B cell (primary cell): ENCODE results near the gene DNAJC21. TPM values are rescaled to one million over a fixed set of nuclear protein-coding genes. Genes with fewer than 3 reads are reported as not detected.

Source experiments
- ATAC-seq: fragments of 200-7000 bp; cut with Tn5 transposase; one replicate; pipeline ENCODE4 v1.10.0; 2021; ENCODE audit warnings: low read depth, mild to moderate bottlenecking, moderate number of reproducible peaks, moderate library complexity
- CTCF ChIA-PET: fragments of 350-600 bp; sonication (Branson Sonifier 250); formaldehyde crosslinking; loops from one replicate; lab custom pipeline; 2021; ENCODE audit warnings: antibody characterized with exemption, inconsistent platforms; lab: Charles Lee
- POLR2A ChIA-PET: fragments of 350-600 bp; sonication (Branson Sonifier 250); formaldehyde crosslinking; loops from one replicate; lab custom pipeline; 2021; ENCODE audit warnings: antibody characterized with exemption; lab: Charles Lee
- DNase-seq: peaks from one replicate; pipeline ENCODE4 v3.0.0; 2013
- H2AFZ ChIP-seq: 2 replicates; pipeline ENCODE4 v1.6.1; 2012; ENCODE audit warnings: mild to moderate bottlenecking, low read depth, low read length; ENCODE audit not compliant: insufficient read depth, poor library complexity, severe bottlenecking
- H3K27ac ChIP-seq, 2 donors: 1 replicate in 1 of 2; 2 replicates in 1 of 2; pipeline ENCODE4 v1.5.1; 2012 to 2013; ENCODE audit warnings: low read length in 2 of 2, mild to moderate bottlenecking in 2 of 2, moderate library complexity in 1 of 2
- H3K27me3 ChIP-seq, 4 experiments: fragments of 200-600 bp in 1 of 4; sonication (generic) in 1 of 4; replicated peaks in 1 of 4; 1 replicate in 2 of 4; 2 replicates in 2 of 4; pipeline versions ENCODE4 v1.6.1 to v1.7.0; 2013 to 2016; ENCODE audit warnings: low read length in 3 of 4, mild to moderate bottlenecking in 2 of 4, mixed read lengths in 1 of 4, moderate library complexity in 1 of 4; ENCODE audit not compliant: insufficient read depth in 4 of 4, control insufficient read depth in 3 of 4; ENCODE audit errors: control extremely low read depth in 1 of 4
- H3K36me3 ChIP-seq, 2 experiments: replicated peaks in 1 of 2; 1 replicate in 1 of 2; 2 replicates in 1 of 2; pipeline versions ENCODE4 v1.6.1 to v1.7.1; 2013; ENCODE audit warnings: low read length in 1 of 2; ENCODE audit not compliant: insufficient read depth in 2 of 2, control insufficient read depth in 1 of 2; ENCODE audit errors: control extremely low read depth in 1 of 2, extremely low read depth in 1 of 2
- H3K4me1 ChIP-seq, 2 donors: fragments of 200-600 bp in 1 of 2; sonication (generic) in 1 of 2; 1 replicate in 1 of 2; 2 replicates in 1 of 2; pipeline versions ENCODE4 v1.5.1 to v1.6.1; 2013 to 2017; ENCODE audit warnings: low read length in 2 of 2; ENCODE audit not compliant: control insufficient read depth in 2 of 2, insufficient read depth in 2 of 2
- H3K4me2 ChIP-seq: replicated peaks from 2 replicates; pipeline ENCODE3; 2012; ENCODE audit warnings: mild to moderate bottlenecking, low read depth, low read length; ENCODE audit not compliant: poor library complexity, severe bottlenecking
- H3K4me3 ChIP-seq, 5 experiments: fragments of 200-600 bp in 1 of 5; sonication (generic) in 1 of 5; 1 replicate in 3 of 5; 2 replicates in 2 of 5; pipeline versions ENCODE4 v1.5.1 to v1.7.0; 2011 to 2016; ENCODE audit warnings: low read length in 4 of 5, mild to moderate bottlenecking in 4 of 5, low read depth in 2 of 5, control low read depth in 1 of 5, moderate library complexity in 1 of 5; ENCODE audit not compliant: insufficient read depth in 1 of 5; ENCODE audit errors: control extremely low read depth in 1 of 5, extremely low read depth in 1 of 5
- H3K79me2 ChIP-seq: fragments of 200-600 bp; sonication (generic); one replicate; pipeline ENCODE4 v1.6.0; 2016; ENCODE audit warnings: low read length; ENCODE audit not compliant: control insufficient read depth, insufficient read depth
- H3K9ac ChIP-seq: fragments of 200-600 bp; sonication (generic); 2 replicates; pipeline ENCODE4 v1.6.1; 2017; ENCODE audit warnings: mild to moderate bottlenecking, low read length, moderate library complexity
- H3K9me3 ChIP-seq, 3 donors: one replicate each; pipeline versions ENCODE4 v1.6.1 to v1.7.1; 2013; ENCODE audit warnings: low read length in 2 of 3; ENCODE audit not compliant: control insufficient read depth in 2 of 3, insufficient read depth in 1 of 3; ENCODE audit errors: control extremely low read depth in 1 of 3
- H4K20me1 ChIP-seq: 2 replicates; pipeline ENCODE4 v1.6.0; 2012; ENCODE audit warnings: mild to moderate bottlenecking, low read length; ENCODE audit not compliant: insufficient read depth, control insufficient read depth, poor library complexity, severe bottlenecking
- H3K27ac Mint-ChIP-seq: one replicate; pipeline ENCODE4 v1.8.0; 2021; ENCODE audit warnings: mixed read lengths
- H3K27me3 Mint-ChIP-seq: one replicate; pipeline ENCODE4 v1.8.0; 2021; ENCODE audit warnings: mixed read lengths
- H3K4me1 Mint-ChIP-seq: one replicate; pipeline ENCODE4 v1.8.0; 2021; ENCODE audit warnings: mixed read lengths
- H3K4me3 Mint-ChIP-seq: one replicate; pipeline ENCODE4 v1.8.0; 2021; ENCODE audit warnings: mixed read lengths
- H3K9me3 Mint-ChIP-seq: one replicate; pipeline ENCODE4 v1.8.0; 2022; ENCODE audit warnings: mixed read lengths; ENCODE audit not compliant: insufficient read depth
- CTCF ChIP-seq: fragments of 200-600 bp; IDR thresholded peaks from one replicate; pipeline ENCODE4 v1.8.0; 2022; ENCODE audit warnings: antibody characterized with exemption, mild to moderate bottlenecking
- EZH2 ChIP-seq: IDR thresholded peaks from 2 replicates; pipeline ENCODE4 v1.6.1; 2012; ENCODE audit warnings: borderline replicate concordance, low read depth, mild to moderate bottlenecking, moderate library complexity, low read length; ENCODE audit not compliant: insufficient read depth, poor library complexity, severe bottlenecking
- WGBS: methylation state at CpG from one replicate; pipeline ENCODE4 v1.1.5; 2013; ENCODE audit warnings: missing lambda C conversion rate; ENCODE audit not compliant: insufficient coverage; 5-methylcytosine and 5-hydroxymethylcytosine counted together
- intact Hi-C: fragments of 100-400 bp; cut with micrococcal nuclease; formaldehyde crosslinking; loops from one replicate; pipeline ENCODE4 v1.10.0; 2022
- polyA plus RNA-seq: library from polyadenylated mRNA; depleted of rRNA; stranded (reverse); fragments of >200 nt; gene quantifications from 2 replicates; pipeline ENCODE4 v1.2.3, GENCODE V29; 2012
- total RNA-seq, 2 donors: library from RNA; stranded (reverse); fragments of 120-200 nt in 1 of 2; gene quantifications; 1 replicate in 1 of 2; 2 replicates in 1 of 2; pipeline versions ENCODE4 v1.2.3 to v1.2.4, GENCODE V29; 2013 to 2022

Gene DNAJC21
- total and polyA plus RNA-seq, 2 donors (not counting 1 experiment from before 2014, with no cell fraction given) = 7.2 to 59.3 TPM

GRCh38 chr5:35002459-35002858, 73.1 kb downstream of the DNAJC21 start:
- Histone ChIP-seq H3K36me3 (no peaks in the 10 kb centered on the region), H3K4me3 (no peak overlapping the region), H3K9ac (no peak overlapping the region), H3K4me1 (no peaks in the 10 kb centered on the region), H4K20me1 (no peaks in the 10 kb centered on the region), H3K27ac (no peak overlapping the region), H2AFZ (no peak overlapping the region), H3K27me3 (peaks cover 0 to 11% (median 4%) of the 10 kb centered on the region in 4 experiments), H3K4me2 (no peak overlapping the region), H3K9me3 (peaks cover 0 to 3% (median 0%) of the 10 kb centered on the region in 3 donors), H3K79me2 (no peaks in the 10 kb centered on the region)
- ATAC-seq = no peak
- intact Hi-C loops = no loop called here
- Mint-ChIP-seq H3K4me1 (no peaks in the 10 kb centered on the region), H3K9me3 (no peaks in the 10 kb centered on the region), H3K4me3 (no peak overlapping the region), H3K27ac (no peak overlapping the region), H3K27me3 (peaks cover 31% of the 10 kb centered on the region)
- DNase-seq = no peak
- ChIA-PET POLR2A (no interaction called here), CTCF (interaction anchor here (1.4 to 2.1 kb wide), 5 partner anchors 10 to 527 kb away, joined by 3 to 11 read pairs (median 4); no protein-coding TSS in a partner anchor)
- no peak for TF ChIP-seq CTCF
- no peak for TF ChIP-seq EZH2
- WGBS = 87% methylated on average over 6 of the region's 6 CpGs

- Histone ChIP-seq H3K4me1 (no peaks in the 10 kb centered on the region), H3K9ac (no peak overlapping the region), H3K27ac (no peak overlapping the region), H3K4me2 (no peak overlapping the region), H2AFZ (no peak overlapping the region), H3K27me3 (peaks cover 0 to 11% (median 5%) of the 10 kb centered on the region in 4 experiments), H3K4me3 (no peak overlapping the region), H3K79me2 (no peaks in the 10 kb centered on the region), H4K20me1 (no peaks in the 10 kb centered on the region), H3K36me3 (no peaks in the 10 kb centered on the region), H3K9me3 (peaks cover 0 to 3% (median 0%) of the 10 kb centered on the region in 3 donors)
- POLR2A ChIA-PET = no interaction called here
- CTCF ChIA-PET = interaction anchor here (0.6 to 2.1 kb wide), 16 partner anchors 9 to 923 kb away, joined by 3 to 22 read pairs (median 4); no protein-coding TSS in a partner anchor
- peak; percentile 28 for ATAC-seq
- peak; percentile 54 for DNase-seq
- H3K4me3 Mint-ChIP-seq = no peak overlapping the region
- TF ChIP-seq EZH2 (no peak), CTCF (peak; percentile 84)
- 40% methylated on average over 14 of the region's 18 CpGs for WGBS
- H3K27me3 Mint-ChIP-seq = peaks cover 35% of the 10 kb centered on the region
- no peaks in the 10 kb centered on the region for H3K9me3 Mint-ChIP-seq
- H3K27ac Mint-ChIP-seq = no peak overlapping the region
- no peaks in the 10 kb centered on the region for H3K4me1 Mint-ChIP-seq
- intact Hi-C loops = loop anchor here (1.0 kb wide), 1 partner anchor 529 kb away; no protein-coding TSS in a partner anchor
Observed at GRCh38 chr5:35003018-35003957, 73.9 kb downstream of the DNAJC21 start.
